B cell (primary cell): ENCODE data around the gene RAB12. TPM values are rescaled to one million over a fixed set of nuclear protein-coding genes. Genes with fewer than 3 reads are reported as not detected.

Experiments
- ATAC-seq: fragments of 200-7000 bp; cut with Tn5 transposase; one replicate; pipeline ENCODE4 v1.10.0; 2021; ENCODE audit warnings: low read depth, mild to moderate bottlenecking, moderate number of reproducible peaks, moderate library complexity
- CTCF ChIA-PET: fragments of 350-600 bp; sonication (Branson Sonifier 250); formaldehyde crosslinking; loops from one replicate; lab custom pipeline; 2021; ENCODE audit warnings: antibody characterized with exemption, inconsistent platforms; lab: Charles Lee
- POLR2A ChIA-PET: fragments of 350-600 bp; sonication (Branson Sonifier 250); formaldehyde crosslinking; loops from one replicate; lab custom pipeline; 2021; ENCODE audit warnings: antibody characterized with exemption; lab: Charles Lee
- DNase-seq: peaks from one replicate; pipeline ENCODE4 v3.0.0; 2013
- H2AFZ ChIP-seq: 2 replicates; pipeline ENCODE4 v1.6.1; 2012; ENCODE audit warnings: mild to moderate bottlenecking, low read depth, low read length; ENCODE audit not compliant: insufficient read depth, poor library complexity, severe bottlenecking
- H3K27ac ChIP-seq, 2 donors: 1 replicate in 1 of 2; 2 replicates in 1 of 2; pipeline ENCODE4 v1.5.1; 2012 to 2013; ENCODE audit warnings: low read length in 2 of 2, mild to moderate bottlenecking in 2 of 2, moderate library complexity in 1 of 2
- H3K27me3 ChIP-seq, 4 experiments: fragments of 200-600 bp in 1 of 4; sonication (generic) in 1 of 4; replicated peaks in 1 of 4; 1 replicate in 2 of 4; 2 replicates in 2 of 4; pipeline versions ENCODE4 v1.6.1 to v1.7.0; 2013 to 2016; ENCODE audit warnings: low read length in 3 of 4, mild to moderate bottlenecking in 2 of 4, mixed read lengths in 1 of 4, moderate library complexity in 1 of 4; ENCODE audit not compliant: insufficient read depth in 4 of 4, control insufficient read depth in 3 of 4; ENCODE audit errors: control extremely low read depth in 1 of 4
- H3K36me3 ChIP-seq, 2 experiments: replicated peaks in 1 of 2; 1 replicate in 1 of 2; 2 replicates in 1 of 2; pipeline versions ENCODE4 v1.6.1 to v1.7.1; 2013; ENCODE audit warnings: low read length in 1 of 2; ENCODE audit not compliant: insufficient read depth in 2 of 2, control insufficient read depth in 1 of 2; ENCODE audit errors: control extremely low read depth in 1 of 2, extremely low read depth in 1 of 2
- H3K4me1 ChIP-seq, 2 donors: fragments of 200-600 bp in 1 of 2; sonication (generic) in 1 of 2; 1 replicate in 1 of 2; 2 replicates in 1 of 2; pipeline versions ENCODE4 v1.5.1 to v1.6.1; 2013 to 2017; ENCODE audit warnings: low read length in 2 of 2; ENCODE audit not compliant: control insufficient read depth in 2 of 2, insufficient read depth in 2 of 2
- H3K4me2 ChIP-seq: replicated peaks from 2 replicates; pipeline ENCODE3; 2012; ENCODE audit warnings: mild to moderate bottlenecking, low read depth, low read length; ENCODE audit not compliant: poor library complexity, severe bottlenecking
- H3K4me3 ChIP-seq, 5 experiments: fragments of 200-600 bp in 1 of 5; sonication (generic) in 1 of 5; 1 replicate in 3 of 5; 2 replicates in 2 of 5; pipeline versions ENCODE4 v1.5.1 to v1.7.0; 2011 to 2016; ENCODE audit warnings: low read length in 4 of 5, mild to moderate bottlenecking in 4 of 5, low read depth in 2 of 5, control low read depth in 1 of 5, moderate library complexity in 1 of 5; ENCODE audit not compliant: insufficient read depth in 1 of 5; ENCODE audit errors: control extremely low read depth in 1 of 5, extremely low read depth in 1 of 5
- H3K79me2 ChIP-seq: fragments of 200-600 bp; sonication (generic); one replicate; pipeline ENCODE4 v1.6.0; 2016; ENCODE audit warnings: low read length; ENCODE audit not compliant: control insufficient read depth, insufficient read depth
- H3K9ac ChIP-seq: fragments of 200-600 bp; sonication (generic); 2 replicates; pipeline ENCODE4 v1.6.1; 2017; ENCODE audit warnings: mild to moderate bottlenecking, low read length, moderate library complexity
- H3K9me3 ChIP-seq, 3 donors: one replicate each; pipeline versions ENCODE4 v1.6.1 to v1.7.1; 2013; ENCODE audit warnings: low read length in 2 of 3; ENCODE audit not compliant: control insufficient read depth in 2 of 3, insufficient read depth in 1 of 3; ENCODE audit errors: control extremely low read depth in 1 of 3
- H4K20me1 ChIP-seq: 2 replicates; pipeline ENCODE4 v1.6.0; 2012; ENCODE audit warnings: mild to moderate bottlenecking, low read length; ENCODE audit not compliant: insufficient read depth, control insufficient read depth, poor library complexity, severe bottlenecking
- H3K27ac Mint-ChIP-seq: one replicate; pipeline ENCODE4 v1.8.0; 2021; ENCODE audit warnings: mixed read lengths
- H3K27me3 Mint-ChIP-seq: one replicate; pipeline ENCODE4 v1.8.0; 2021; ENCODE audit warnings: mixed read lengths
- H3K4me1 Mint-ChIP-seq: one replicate; pipeline ENCODE4 v1.8.0; 2021; ENCODE audit warnings: mixed read lengths
- H3K4me3 Mint-ChIP-seq: one replicate; pipeline ENCODE4 v1.8.0; 2021; ENCODE audit warnings: mixed read lengths
- H3K9me3 Mint-ChIP-seq: one replicate; pipeline ENCODE4 v1.8.0; 2022; ENCODE audit warnings: mixed read lengths; ENCODE audit not compliant: insufficient read depth
- EZH2 ChIP-seq: IDR thresholded peaks from 2 replicates; pipeline ENCODE4 v1.6.1; 2012; ENCODE audit warnings: borderline replicate concordance, low read depth, mild to moderate bottlenecking, moderate library complexity, low read length; ENCODE audit not compliant: insufficient read depth, poor library complexity, severe bottlenecking
- WGBS: methylation state at CpG from one replicate; pipeline ENCODE4 v1.1.5; 2013; ENCODE audit warnings: missing lambda C conversion rate; ENCODE audit not compliant: insufficient coverage; 5-methylcytosine and 5-hydroxymethylcytosine counted together
- intact Hi-C: fragments of 100-400 bp; cut with micrococcal nuclease; formaldehyde crosslinking; loops from one replicate; pipeline ENCODE4 v1.10.0; 2022
- polyA plus RNA-seq: library from polyadenylated mRNA; depleted of rRNA; stranded (reverse); fragments of >200 nt; gene quantifications from 2 replicates; pipeline ENCODE4 v1.2.3, GENCODE V29; 2012
- total RNA-seq, 2 donors: library from RNA; stranded (reverse); fragments of 120-200 nt in 1 of 2; gene quantifications; 1 replicate in 1 of 2; 2 replicates in 1 of 2; pipeline versions ENCODE4 v1.2.3 to v1.2.4, GENCODE V29; 2013 to 2022
- TF ChIP-seq, protein P1 (sequence below): fragments of 200-600 bp; IDR thresholded peaks from one replicate; pipeline ENCODE4 v1.8.0; 2022; ENCODE audit warnings: antibody characterized with exemption, mild to moderate bottlenecking

RAB12 gene
- total and polyA plus RNA-seq, 2 donors (not counting 1 experiment from before 2014, with no cell fraction given) = 12.8 to 38.7 TPM

DNA sequence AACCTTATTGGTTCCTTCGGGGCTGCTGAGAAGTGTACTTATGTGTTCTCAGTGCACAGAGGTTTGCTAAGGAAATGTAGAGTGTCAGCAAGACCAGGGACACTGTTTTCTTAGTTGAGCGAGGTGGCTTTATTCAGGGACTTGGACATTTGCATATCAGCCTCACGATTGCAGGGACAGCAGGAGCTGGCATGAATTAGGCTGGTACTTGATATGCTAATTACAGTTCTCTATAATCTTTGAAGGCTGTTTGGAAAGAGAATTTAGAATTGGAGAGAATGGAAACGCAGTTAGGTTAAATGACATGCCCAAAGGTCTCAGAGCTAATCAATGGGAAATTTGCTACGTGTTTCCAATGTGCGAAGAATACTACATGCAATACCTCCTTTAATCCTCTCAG, 77.4 kb downstream of the RAB12 start:
- ATAC-seq (no peak), DNase-seq (no peak)
- Histone ChIP-seq H3K27me3 (no peaks in the 10 kb centered on the region), H2AFZ (no peak overlapping the region), H3K9ac (no peak overlapping the region), H3K79me2 (no peaks in the 10 kb centered on the region), H3K9me3 (no peaks in the 10 kb centered on the region), H3K4me3 (no peak overlapping the region), H3K36me3 (no peaks in the 10 kb centered on the region), H3K4me2 (no peak overlapping the region), H4K20me1 (no peaks in the 10 kb centered on the region), H3K4me1 (no peaks in the 10 kb centered on the region), H3K27ac (no peak overlapping the region)
- CTCF ChIA-PET = interaction anchor here (1.1 to 2.8 kb wide), 2 partner anchors 10 to 301 kb away, joined by 3 to 17 read pairs; no protein-coding TSS in a partner anchor
- Mint-ChIP-seq H3K27ac (no peak overlapping the region), H3K9me3 (no peaks in the 10 kb centered on the region), H3K27me3 (peaks cover 5% of the 10 kb centered on the region), H3K4me1 (no peaks in the 10 kb centered on the region), H3K4me3 (no peak overlapping the region)
- POLR2A ChIA-PET = no interaction called here
- WGBS = 79% methylated on average over 3 of the region's 6 CpGs
- no peak for TF ChIP-seq EZH2
- TF ChIP-seq, protein P1, sequence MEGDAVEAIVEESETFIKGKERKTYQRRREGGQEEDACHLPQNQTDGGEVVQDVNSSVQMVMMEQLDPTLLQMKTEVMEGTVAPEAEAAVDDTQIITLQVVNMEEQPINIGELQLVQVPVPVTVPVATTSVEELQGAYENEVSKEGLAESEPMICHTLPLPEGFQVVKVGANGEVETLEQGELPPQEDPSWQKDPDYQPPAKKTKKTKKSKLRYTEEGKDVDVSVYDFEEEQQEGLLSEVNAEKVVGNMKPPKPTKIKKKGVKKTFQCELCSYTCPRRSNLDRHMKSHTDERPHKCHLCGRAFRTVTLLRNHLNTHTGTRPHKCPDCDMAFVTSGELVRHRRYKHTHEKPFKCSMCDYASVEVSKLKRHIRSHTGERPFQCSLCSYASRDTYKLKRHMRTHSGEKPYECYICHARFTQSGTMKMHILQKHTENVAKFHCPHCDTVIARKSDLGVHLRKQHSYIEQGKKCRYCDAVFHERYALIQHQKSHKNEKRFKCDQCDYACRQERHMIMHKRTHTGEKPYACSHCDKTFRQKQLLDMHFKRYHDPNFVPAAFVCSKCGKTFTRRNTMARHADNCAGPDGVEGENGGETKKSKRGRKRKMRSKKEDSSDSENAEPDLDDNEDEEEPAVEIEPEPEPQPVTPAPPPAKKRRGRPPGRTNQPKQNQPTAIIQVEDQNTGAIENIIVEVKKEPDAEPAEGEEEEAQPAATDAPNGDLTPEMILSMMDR = no peak
- intact Hi-C loops = no loop called here

DNA sequence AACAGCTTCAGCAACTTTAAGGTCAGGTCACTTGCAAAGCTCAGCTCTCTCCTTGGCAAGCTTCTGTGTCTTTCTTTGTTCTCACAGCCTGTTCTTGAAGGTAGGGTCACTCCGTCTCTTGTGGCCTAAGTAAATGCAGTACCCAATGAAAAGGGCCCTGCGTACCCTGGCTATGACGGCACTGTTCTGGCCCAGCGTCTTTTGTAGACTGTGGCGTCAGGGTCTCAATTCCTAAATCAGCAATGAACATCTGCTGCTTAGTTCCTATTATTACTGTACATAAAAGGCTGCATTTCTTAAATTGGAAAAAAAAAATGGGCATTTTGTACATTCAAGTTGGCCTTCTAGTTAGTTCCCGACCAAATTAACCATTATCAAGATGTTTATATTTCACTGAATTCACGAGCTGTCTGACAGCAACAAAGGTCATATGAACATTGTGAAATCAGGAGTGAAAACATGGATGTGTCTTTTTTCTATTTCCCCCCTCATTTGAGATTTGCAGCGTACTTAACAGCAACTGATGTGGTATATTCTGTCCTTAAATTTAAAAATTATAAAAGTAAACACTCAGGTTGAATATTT, 79.1 kb downstream of the RAB12 start:
- Histone ChIP-seq H3K36me3 (no peaks in the 10 kb centered on the region), H3K27ac (no peak overlapping the region), H3K4me2 (no peak overlapping the region), H4K20me1 (no peaks in the 10 kb centered on the region), H3K9me3 (no peaks in the 10 kb centered on the region), H2AFZ (no peak overlapping the region), H3K79me2 (no peaks in the 10 kb centered on the region), H3K4me1 (no peaks in the 10 kb centered on the region), H3K4me3 (no peak overlapping the region), H3K9ac (no peak overlapping the region), H3K27me3 (no peaks in the 10 kb centered on the region)
- no peaks in the 10 kb centered on the region for H3K9me3 Mint-ChIP-seq
- CTCF ChIA-PET = interaction anchor here (0.7 to 2.8 kb wide), 4 partner anchors 8 to 817 kb away, joined by 3 to 17 read pairs (median 4); no protein-coding TSS in a partner anchor
- TF ChIP-seq, protein P1 = no peak
- no peak for TF ChIP-seq EZH2
- H3K4me1 Mint-ChIP-seq = no peaks in the 10 kb centered on the region
- POLR2A ChIA-PET = no interaction called here
- intact Hi-C loops = no loop called here
- H3K27ac Mint-ChIP-seq = no peak overlapping the region
- 100% methylated on average over 3 of the region's 8 CpGs for WGBS
- ATAC-seq (no peak), DNase-seq (no peak)
- peaks cover 5% of the 10 kb centered on the region for H3K27me3 Mint-ChIP-seq
- H3K4me3 Mint-ChIP-seq = no peak overlapping the region
